GM18505 (cell line): ENCODE results near the gene CAMTA1.
"Not testable (repeated sequence)": the region's sequence is repeated elsewhere in the genome, so short reads cannot be mapped to it uniquely, and the experiment has no call there.

Experiments
- ATAC-seq: cut with Tn5 transposase; IDR thresholded peaks from one replicate; pipeline ENCODE4 v1.9.1; 2021; ENCODE audit not compliant: unreplicated experiment
- POLR2A ChIP-seq: IDR thresholded peaks from 4 replicates; pipeline ENCODE4 v1.6.1; 2011; ENCODE audit warnings: borderline replicate concordance; ENCODE audit not compliant: insufficient read depth, insufficient read length; ENCODE audit errors: extremely low read depth

The CAMTA1 gene

DNA sequence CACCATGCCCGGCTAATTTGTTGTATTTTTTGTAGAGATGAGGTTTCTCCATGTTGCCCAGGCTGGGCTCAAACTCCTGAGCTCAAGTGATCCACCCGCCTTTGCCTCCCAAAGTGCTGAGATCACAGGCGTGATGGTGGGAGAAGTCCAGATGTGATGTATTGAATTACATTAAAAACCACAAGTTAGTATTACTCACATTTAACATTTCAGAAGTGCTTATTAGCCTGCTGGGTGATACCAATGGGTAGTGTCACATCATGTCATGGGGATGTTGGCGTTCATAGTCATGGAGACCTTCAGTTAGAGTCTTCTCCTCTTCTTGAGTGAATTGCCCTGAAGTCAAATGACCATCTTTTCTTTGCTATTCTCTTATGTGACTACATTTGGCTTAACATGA, 922.3 kb downstream of the CAMTA1 start:
- ATAC-seq = no peak
- no peak for TF ChIP-seq POLR2A

DNA sequence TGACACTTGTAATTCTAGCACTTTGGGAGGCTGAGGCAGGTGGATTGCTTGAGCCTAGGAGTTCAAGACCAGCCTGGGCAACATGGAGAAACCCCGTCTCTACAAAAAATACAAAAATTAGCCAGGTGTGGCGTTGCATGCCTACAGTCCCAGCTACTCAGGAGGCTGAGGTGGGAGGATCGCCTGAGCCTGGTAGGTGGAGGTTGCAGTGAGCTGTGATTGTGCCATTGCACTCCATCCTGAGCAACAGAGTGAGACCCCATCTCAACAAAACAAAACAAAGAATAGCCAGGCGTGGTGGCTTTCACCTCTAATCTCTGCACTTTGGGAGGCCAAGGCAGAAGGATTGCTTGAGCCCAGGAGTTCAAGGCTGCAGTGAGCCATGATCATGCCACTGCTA, 922.8 kb downstream of the CAMTA1 start:
- ATAC-seq = not testable (repeated sequence)

DNA sequence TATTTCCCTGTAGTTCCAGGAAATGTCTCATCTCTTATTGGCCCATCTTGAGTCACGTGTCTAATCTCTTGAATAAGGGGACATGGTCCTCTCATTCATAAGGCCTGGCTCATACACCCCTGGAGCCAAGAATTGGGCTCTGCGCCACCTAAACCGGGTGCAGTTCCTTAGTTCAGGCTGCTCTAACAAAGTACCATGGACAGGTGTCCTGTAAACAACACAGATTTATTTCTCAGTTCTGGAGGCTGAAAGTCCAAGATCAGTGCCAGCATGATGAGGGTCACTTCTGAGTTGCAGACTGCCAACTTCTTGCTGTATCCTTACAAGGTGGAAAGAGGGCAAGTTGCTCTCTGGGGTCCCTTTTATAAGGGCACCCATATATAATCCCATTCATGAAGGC, 925.6 kb downstream of the CAMTA1 start:
- ATAC-seq = no peak
- no peak for TF ChIP-seq POLR2A

DNA sequence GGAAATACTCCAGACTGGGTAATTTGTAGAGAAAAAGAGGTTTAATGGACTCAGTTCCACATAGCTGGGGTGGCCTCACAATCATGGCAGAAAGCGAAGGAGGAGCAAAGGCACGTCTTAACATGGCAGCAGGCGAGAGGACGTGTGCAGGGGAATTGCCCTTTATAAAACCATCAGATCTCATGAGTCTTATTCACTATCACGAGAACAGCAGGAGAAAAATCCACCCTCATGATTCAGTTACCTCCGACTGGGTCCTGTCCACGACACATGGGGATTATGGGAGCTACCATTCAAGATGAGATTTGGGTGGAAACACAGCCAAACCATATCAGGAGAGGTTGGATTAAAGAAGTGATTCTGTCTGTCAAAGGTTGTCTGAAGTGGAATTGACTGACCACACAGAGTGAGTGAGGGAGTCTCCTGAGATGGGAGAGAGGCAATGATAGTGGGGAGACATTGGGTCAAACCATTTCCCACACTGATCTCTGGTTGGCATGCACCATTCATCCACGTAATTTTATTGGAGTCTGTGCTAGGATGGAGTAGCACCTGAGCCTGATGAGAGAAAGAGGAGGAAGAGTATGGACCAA, 927.6 kb downstream of the CAMTA1 start:
- ATAC-seq = no peak
- TF ChIP-seq POLR2A = no peak

DNA sequence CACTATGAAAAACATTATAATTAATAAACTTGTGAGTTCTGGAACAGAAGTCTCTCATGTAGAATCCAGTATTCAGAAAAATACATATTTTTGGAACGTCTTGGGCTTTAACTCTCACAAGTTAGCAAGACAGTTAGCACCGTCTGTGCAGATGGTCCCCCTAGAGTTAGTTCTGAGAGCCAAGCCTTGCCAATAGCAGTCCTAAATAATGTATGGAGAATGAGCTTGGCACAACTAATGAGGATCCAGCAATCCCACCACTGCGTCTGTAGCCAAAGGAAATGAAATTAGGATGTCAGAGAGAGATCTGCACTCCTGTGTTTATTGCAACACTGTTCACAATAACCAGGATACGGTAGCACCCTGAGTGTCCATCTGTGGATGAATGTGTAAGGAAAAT, 931.3 kb downstream of the CAMTA1 start:
- TF ChIP-seq POLR2A = no peak
- no peak for ATAC-seq

DNA sequence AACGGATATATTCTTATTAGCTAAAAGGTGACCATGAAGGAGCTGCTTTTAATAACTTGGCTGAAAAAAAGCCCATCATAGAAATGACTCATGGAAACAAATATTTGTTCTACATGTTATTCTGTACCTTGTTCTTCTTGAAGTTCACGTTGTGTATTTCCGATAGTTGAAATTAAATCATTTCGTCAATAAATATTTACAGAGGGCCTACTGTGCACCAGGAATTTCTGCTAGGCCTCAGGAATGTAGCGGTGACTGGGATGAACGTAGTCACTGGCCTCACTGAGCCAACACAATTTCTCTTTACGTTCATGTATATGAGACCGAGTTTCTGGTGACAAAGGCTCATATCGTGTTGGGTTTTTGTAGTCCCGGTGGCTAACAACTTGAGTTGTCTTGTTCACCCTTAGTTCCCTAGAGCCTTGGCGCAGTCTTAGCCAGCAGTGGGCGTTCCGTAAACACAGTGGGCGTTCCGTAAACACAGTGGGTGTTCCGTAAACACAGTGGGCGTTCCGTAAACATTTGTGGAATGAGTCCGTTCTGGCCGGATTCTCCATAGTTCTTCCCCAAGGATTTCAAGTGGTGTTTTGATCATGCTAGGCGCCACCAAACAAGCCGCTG, 932.6 kb downstream of the CAMTA1 start:
- TF ChIP-seq POLR2A = no peak
- ATAC-seq = no peak

DNA sequence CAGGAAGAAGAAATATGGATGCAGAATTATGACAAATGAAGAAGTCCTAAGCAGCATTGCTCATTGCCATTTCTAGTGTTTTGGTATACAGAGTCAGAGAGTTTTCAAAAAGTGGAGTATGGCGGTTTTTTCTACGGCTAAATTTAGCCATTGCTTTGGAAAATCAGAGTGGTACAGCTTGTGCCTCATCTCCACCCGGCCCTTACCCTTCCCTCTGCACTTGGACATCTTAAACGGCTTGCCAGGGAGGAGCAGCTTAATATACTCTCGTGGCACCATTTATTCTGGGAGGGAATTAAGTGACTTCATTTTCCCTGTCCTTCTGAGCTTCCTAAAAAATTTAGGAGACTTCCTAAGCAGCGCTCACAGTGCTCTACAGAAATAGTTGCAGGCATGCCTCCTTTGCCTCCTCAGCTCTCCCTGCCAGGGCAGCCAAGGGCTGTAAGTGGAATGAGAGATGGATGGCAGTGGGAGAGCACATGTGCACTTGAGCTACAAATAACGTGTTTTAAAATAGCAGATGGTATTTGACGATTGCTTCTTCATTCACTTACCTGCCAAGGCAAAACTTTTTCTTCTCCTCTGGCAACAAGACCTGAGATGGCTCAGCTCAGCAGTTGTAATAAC, 934.3 kb downstream of the CAMTA1 start:
- ATAC-seq = no peak
- TF ChIP-seq POLR2A = no peak

DNA sequence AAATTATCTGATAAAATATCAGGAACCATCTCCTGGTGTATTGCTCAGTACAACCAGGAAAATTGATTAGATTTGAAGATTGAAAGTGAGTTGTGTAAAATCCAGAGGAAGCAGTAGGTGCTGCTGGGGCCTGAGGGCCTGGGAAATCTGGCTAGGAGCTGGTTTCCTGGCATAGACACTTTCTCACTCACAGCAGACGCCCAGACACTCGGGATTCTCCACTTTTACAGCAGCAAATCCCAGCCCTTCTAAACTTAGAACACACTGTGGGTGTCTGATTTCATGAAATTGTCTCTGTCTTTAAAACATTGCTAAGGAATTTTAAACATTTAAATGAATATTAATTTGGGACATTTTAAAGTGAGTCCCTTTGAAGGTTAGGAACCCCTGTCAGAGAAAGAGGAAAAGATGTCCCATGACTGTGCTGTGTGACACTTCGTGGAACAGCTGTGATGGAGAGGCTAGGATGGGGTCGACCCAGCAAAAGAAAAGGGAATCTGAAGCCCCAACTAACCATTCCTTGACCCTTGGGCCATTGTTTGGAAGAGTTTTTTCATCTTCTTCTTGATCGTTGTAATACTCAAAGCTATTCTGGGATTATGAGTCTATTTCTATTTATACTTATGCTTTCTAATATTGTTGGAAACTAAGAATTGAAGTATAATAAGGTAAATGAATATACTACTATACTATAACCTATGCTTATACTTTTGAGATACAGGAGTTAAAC, 936.9 kb downstream of the CAMTA1 start:
- ATAC-seq = no peak
- TF ChIP-seq POLR2A = no peak

DNA sequence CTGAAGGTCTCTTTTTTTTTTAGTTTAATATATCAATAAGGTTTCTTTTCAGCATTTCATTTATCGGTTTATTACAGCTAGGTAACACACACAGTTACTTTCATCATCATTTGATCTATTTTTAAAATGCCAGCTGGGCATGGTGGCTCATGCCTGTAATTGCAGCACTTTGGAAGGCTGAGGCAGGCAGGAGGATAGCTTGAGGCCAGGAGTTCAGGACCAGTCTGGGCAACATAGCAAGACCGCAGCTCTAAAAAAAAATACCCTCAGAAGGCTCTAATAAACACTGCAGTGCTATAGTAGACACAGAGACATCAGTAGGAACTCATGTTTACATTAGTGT, 937.4 kb downstream of the CAMTA1 start:
- ATAC-seq = no peak

DNA sequence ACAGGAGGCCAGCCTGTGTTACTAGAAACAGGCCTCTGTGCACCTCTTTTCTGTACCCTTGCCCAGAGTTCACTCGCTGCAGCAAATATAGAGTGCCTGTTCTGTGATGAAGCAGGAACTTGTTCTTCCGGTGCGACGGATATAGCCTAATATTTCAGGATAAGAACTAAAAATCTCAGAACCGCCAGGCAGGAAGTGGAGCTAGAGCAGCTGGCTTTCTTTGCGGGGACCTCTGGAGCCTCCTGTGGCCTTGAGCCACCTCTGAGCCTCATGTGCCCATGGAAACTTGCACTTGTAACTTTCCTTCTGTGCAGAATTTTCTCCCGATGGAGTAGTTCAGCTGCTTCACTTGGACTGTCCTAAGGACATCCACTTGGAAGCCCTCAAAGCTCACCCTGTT, 941.4 kb downstream of the CAMTA1 start:
- no peak for TF ChIP-seq POLR2A
- no peak for ATAC-seq

More for the DNA sequence above, 937.4 kb downstream of the CAMTA1 start:
- no peak for TF ChIP-seq POLR2A

DNA sequence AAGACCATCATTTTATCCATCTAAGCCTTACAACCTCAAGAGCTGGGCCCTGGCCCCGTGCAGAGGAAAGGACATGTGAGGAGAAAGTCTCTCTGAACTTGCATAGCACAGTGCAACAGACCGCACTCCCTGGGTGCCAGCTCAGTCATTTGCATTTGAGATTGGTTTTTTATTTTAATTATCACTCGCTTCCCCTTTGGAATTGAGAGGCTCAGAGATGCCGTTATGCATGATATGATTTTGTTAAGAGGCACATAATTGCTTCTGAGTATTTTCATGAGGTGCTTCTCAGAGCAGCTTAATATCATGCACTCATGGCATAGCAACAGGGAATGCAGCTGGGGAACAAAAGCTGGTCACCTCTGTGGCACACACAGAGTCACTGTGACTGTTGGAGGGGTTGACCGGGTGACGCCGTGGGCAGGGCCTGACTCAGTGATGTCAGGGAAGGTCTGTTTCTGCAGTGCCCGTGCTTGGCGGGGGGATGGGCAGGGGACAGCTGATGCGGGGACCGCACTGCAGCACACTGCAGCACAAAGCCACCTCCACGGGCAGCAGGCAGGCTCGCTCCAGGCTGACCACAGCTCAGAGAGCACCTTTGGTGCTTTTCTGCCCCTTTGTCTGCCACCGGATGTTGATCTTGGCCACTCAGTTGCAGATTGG, 942.7 kb downstream of the CAMTA1 start:
- ATAC-seq = no peak
- no peak for TF ChIP-seq POLR2A

DNA sequence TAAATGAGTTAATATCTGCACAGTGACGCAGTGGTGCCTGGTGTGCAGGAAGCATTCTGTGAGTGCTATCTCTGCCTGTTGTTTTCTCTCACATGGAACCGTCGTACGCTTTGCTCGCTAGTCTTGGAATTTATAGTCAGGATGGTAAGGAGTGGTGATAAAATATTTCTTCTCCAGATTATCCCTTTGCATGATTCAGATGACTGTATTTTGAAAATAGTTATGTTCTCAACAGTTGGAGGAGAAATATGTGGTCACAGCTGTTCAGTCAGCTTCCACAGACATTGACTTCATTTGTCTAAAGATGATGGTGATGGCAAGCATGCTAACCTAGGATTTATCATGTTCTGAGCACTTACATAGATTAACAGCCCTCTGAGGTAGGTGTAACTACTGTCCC, 944.5 kb downstream of the CAMTA1 start:
- ATAC-seq = no peak
- no peak for TF ChIP-seq POLR2A

DNA sequence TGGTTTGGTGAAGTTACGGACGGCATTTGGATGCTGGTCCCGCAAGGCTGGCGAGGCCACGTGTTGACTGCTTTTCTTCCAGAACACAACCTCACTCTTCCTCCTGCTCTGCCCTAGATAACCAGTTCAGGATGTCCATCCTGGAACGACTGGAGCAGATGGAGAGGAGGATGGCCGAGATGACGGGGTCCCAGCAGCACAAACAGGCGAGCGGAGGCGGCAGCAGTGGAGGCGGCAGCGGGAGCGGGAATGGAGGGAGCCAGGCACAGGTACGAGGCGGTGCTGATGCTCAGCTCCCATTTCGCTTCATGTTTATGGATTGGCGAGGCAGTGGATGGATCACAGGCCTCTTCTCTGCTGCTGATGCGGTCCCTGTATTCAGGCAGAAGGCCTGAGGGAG, 947.1 kb downstream of the CAMTA1 start:
- ATAC-seq = no peak
- TF ChIP-seq POLR2A = no peak
